Neural cell (in vitro differentiated cells): ENCODE measurements around the gene IPO9.

Source experiments
- CTCF ChIP-seq: fragments of 450-650 bp; IDR thresholded peaks from 2 replicates; pipeline ENCODE4 v1.5.1; 2014; ENCODE audit warnings: antibody characterized with exemption, mild to moderate bottlenecking, moderate library complexity; ENCODE audit not compliant: poor library complexity, severe bottlenecking
- EP300 ChIP-seq: fragments of 450-650 bp; conservative IDR thresholded peaks from 2 replicates; pipeline ENCODE4 v1.6.1; 2014; ENCODE audit warnings: antibody characterized with exemption, mild to moderate bottlenecking, moderate library complexity; ENCODE audit not compliant: poor library complexity, severe bottlenecking
- EZH2 ChIP-seq: fragments of 200-600, 300-800 bp; shearing (Covaris generic), sonication (generic); IDR thresholded peaks from 2 replicates; pipeline ENCODE4 v1.6.1; 2014; ENCODE audit warnings: antibody characterized with exemption, low read length, borderline replicate concordance, mild to moderate bottlenecking; ENCODE audit not compliant: insufficient read depth, poor library complexity, severe bottlenecking
- POLR2AphosphoS5 ChIP-seq: IDR thresholded peaks from 2 replicates; pipeline ENCODE4 v1.6.1; 2012
- TF ChIP-seq, protein P1 (sequence below): IDR thresholded peaks from 2 replicates; pipeline ENCODE4 v1.6.1; 2012; ENCODE audit warnings: borderline replicate concordance

- no peak for TF ChIP-seq CTCF
- TF ChIP-seq EZH2, result no peak
- TF ChIP-seq, protein P1, sequence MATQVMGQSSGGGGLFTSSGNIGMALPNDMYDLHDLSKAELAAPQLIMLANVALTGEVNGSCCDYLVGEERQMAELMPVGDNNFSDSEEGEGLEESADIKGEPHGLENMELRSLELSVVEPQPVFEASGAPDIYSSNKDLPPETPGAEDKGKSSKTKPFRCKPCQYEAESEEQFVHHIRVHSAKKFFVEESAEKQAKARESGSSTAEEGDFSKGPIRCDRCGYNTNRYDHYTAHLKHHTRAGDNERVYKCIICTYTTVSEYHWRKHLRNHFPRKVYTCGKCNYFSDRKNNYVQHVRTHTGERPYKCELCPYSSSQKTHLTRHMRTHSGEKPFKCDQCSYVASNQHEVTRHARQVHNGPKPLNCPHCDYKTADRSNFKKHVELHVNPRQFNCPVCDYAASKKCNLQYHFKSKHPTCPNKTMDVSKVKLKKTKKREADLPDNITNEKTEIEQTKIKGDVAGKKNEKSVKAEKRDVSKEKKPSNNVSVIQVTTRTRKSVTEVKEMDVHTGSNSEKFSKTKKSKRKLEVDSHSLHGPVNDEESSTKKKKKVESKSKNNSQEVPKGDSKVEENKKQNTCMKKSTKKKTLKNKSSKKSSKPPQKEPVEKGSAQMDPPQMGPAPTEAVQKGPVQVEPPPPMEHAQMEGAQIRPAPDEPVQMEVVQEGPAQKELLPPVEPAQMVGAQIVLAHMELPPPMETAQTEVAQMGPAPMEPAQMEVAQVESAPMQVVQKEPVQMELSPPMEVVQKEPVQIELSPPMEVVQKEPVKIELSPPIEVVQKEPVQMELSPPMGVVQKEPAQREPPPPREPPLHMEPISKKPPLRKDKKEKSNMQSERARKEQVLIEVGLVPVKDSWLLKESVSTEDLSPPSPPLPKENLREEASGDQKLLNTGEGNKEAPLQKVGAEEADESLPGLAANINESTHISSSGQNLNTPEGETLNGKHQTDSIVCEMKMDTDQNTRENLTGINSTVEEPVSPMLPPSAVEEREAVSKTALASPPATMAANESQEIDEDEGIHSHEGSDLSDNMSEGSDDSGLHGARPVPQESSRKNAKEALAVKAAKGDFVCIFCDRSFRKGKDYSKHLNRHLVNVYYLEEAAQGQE, result no peak
- no peak for TF ChIP-seq POLR2AphosphoS5
- no peak for TF ChIP-seq EP300
These were observed 93.1 kb downstream of the IPO9 start for GRCh38 chr1:201921952-201922558.
